A673 (cell line): ENCODE data around the gene GUCA1A. TPM values are rescaled to one million over a fixed set of nuclear protein-coding genes. Genes with fewer than 3 reads are reported as not detected.

Experiments used
- BruUV-seq: library from RNA; stranded (reverse); fragments of 400-500 nt; replicated peaks from 2 replicates; lab custom pipeline; 2021; lab: Mats Ljungman, UMichigan
- CTCF ChIA-PET: fragments of 300-600 bp; sonication (Branson Sonifier 250); formaldehyde crosslinking; loops from one replicate; lab custom pipeline; 2022; ENCODE audit warnings: antibody characterized with exemption; lab: Charles Lee
- POLR2A ChIA-PET: fragments of 300-600 bp; sonication (Branson Sonifier 250); formaldehyde crosslinking; loops from one replicate; lab custom pipeline; 2022; ENCODE audit warnings: antibody characterized with exemption; ENCODE audit not compliant: low non-redundant PET; lab: Charles Lee
- DNase-seq: peaks from one replicate; pipeline ENCODE4 v3.0.0-alpha.2; 2015; ENCODE audit warnings: low spot score
- H3K27ac ChIP-seq: fragments of 200-600 bp; sonication (generic); 2 replicates; pipeline ENCODE4 v1.5.1; 2016; ENCODE audit warnings: mixed run types, low read depth, mild to moderate bottlenecking, mixed read lengths, antibody characterized with exemption, low read length; ENCODE audit not compliant: poor library complexity, severe bottlenecking
- H3K27me3 ChIP-seq: fragments of 200-600 bp; sonication (generic); replicated peaks from 2 replicates; pipeline ENCODE4 v1.6.1; 2017; ENCODE audit warnings: mixed run types, low read depth, mild to moderate bottlenecking, mixed read lengths, antibody characterized with exemption, low read length; ENCODE audit not compliant: insufficient read depth, poor library complexity
- H3K36me3 ChIP-seq: fragments of 200-600 bp; sonication (generic); 2 replicates; pipeline ENCODE4 v1.6.1; 2016; ENCODE audit warnings: mixed run types, mild to moderate bottlenecking, mixed read lengths, antibody characterized with exemption, low read length; ENCODE audit not compliant: insufficient read depth, poor library complexity, severe bottlenecking
- H3K4me1 ChIP-seq: fragments of 200-600 bp; sonication (generic); 2 replicates; pipeline ENCODE4 v1.6.1; 2017; ENCODE audit warnings: mixed run types, mild to moderate bottlenecking, mixed read lengths, antibody characterized with exemption, low read length; ENCODE audit not compliant: insufficient read depth, poor library complexity, severe bottlenecking
- H3K4me3 ChIP-seq: fragments of 200-600 bp; sonication (generic); 2 replicates; pipeline ENCODE4 v1.5.1; 2016; ENCODE audit warnings: low read depth, mixed run types, mild to moderate bottlenecking, mixed read lengths, low read length; ENCODE audit not compliant: poor library complexity, severe bottlenecking
- H3K9me3 ChIP-seq: fragments of 200-600 bp; sonication (generic); 2 replicates; pipeline ENCODE4 v1.6.1; 2016; ENCODE audit warnings: mixed run types, low read depth, mild to moderate bottlenecking, mixed read lengths, antibody characterized with exemption, low read length; ENCODE audit not compliant: poor library complexity, severe bottlenecking
- EZH2 ChIP-seq: fragments of 200-600 bp; sonication (generic); IDR thresholded peaks from 2 replicates; pipeline ENCODE4 v1.6.1; 2017; ENCODE audit warnings: borderline replicate concordance, low read depth, mild to moderate bottlenecking, mixed read lengths, antibody characterized with exemption, low read length; ENCODE audit not compliant: poor library complexity, severe bottlenecking
- intact Hi-C: fragments of 100-400 bp; cut with micrococcal nuclease; formaldehyde crosslinking; loops from one replicate; pipeline ENCODE4 v1.10.0; 2022; ENCODE audit not compliant: unreplicated experiment
- total RNA-seq: library from RNA; stranded (reverse); gene quantifications from 2 replicates; pipeline ENCODE4 v1.2.3, GENCODE V29; 2021
- TF ChIP-seq, protein P1 (sequence below): fragments of 300-800, 200-600 bp; sonication (generic); conservative IDR thresholded peaks from 2 replicates; pipeline ENCODE4 v1.5.1; 2017; ENCODE audit warnings: low read depth, mild to moderate bottlenecking, antibody characterized with exemption, low read length, moderate library complexity, mixed read lengths

GUCA1A gene
- total RNA-seq, 1 experiment from 2014 or later, result not detected

GRCh38 chr6:42138190-42138589 lies 35.0 kb upstream of the GUCA1A start:
- TF ChIP-seq, protein P1, sequence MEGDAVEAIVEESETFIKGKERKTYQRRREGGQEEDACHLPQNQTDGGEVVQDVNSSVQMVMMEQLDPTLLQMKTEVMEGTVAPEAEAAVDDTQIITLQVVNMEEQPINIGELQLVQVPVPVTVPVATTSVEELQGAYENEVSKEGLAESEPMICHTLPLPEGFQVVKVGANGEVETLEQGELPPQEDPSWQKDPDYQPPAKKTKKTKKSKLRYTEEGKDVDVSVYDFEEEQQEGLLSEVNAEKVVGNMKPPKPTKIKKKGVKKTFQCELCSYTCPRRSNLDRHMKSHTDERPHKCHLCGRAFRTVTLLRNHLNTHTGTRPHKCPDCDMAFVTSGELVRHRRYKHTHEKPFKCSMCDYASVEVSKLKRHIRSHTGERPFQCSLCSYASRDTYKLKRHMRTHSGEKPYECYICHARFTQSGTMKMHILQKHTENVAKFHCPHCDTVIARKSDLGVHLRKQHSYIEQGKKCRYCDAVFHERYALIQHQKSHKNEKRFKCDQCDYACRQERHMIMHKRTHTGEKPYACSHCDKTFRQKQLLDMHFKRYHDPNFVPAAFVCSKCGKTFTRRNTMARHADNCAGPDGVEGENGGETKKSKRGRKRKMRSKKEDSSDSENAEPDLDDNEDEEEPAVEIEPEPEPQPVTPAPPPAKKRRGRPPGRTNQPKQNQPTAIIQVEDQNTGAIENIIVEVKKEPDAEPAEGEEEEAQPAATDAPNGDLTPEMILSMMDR, result no peak
- no peak for TF ChIP-seq EZH2
- Histone ChIP-seq H3K27me3 (no peaks in the 10 kb centered on the region), H3K27ac (peak overlapping the region; percentile 49), H3K9me3 (no peaks in the 10 kb centered on the region), H3K4me3 (no peak overlapping the region), H3K4me1 (peaks cover 29% of the 10 kb centered on the region), H3K36me3 (no peaks in the 10 kb centered on the region)
- ChIA-PET CTCF (no interaction called here), POLR2A (no interaction called here)
- intact Hi-C loops, result no loop called here
- BruUV-seq, result no TSS peak
- no peak for DNase-seq

- DNase-seq, result peak; percentile 44
- Histone ChIP-seq H3K27ac (peak overlapping the region; percentile 49), H3K27me3 (no peaks in the 10 kb centered on the region), H3K4me3 (no peak overlapping the region), H3K9me3 (no peaks in the 10 kb centered on the region), H3K4me1 (peaks cover 29% of the 10 kb centered on the region), H3K36me3 (no peaks in the 10 kb centered on the region)
- no TSS peak for BruUV-seq
- no peak for TF ChIP-seq EZH2
- TF ChIP-seq, protein P1, result no peak
- POLR2A ChIA-PET, result no interaction called here
- CTCF ChIA-PET, result no interaction called here
- intact Hi-C loops, result no loop called here
Observed at GRCh38 chr6:42138630-42139619, 34.2 kb upstream of the GUCA1A start.

GRCh38 chr6:42140032-42140431 lies 33.1 kb upstream of the GUCA1A start:
- no peaks in the 10 kb centered on the region for H3K36me3 ChIP-seq
- H3K4me3 ChIP-seq, result no peak overlapping the region
- intact Hi-C loops, result no loop called here
- no peak for DNase-seq
- ChIA-PET CTCF (no interaction called here), POLR2A (no interaction called here)
- no TSS peak for BruUV-seq
- peaks cover 29% of the 10 kb centered on the region for H3K4me1 ChIP-seq
- H3K27ac ChIP-seq, result no peak overlapping the region
- TF ChIP-seq, protein P1, result no peak
- TF ChIP-seq EZH2, result no peak
- H3K27me3 ChIP-seq, result no peaks in the 10 kb centered on the region
- H3K9me3 ChIP-seq, result no peaks in the 10 kb centered on the region
